ENCODE data around the gene UCK2. TPM values are rescaled to one million over a fixed set of nuclear protein-coding genes. Genes with fewer than 3 reads are reported as not detected.
"Not testable (repeated sequence)": the region's sequence is repeated elsewhere in the genome, so short reads cannot be mapped to it uniquely, and the experiment has no call there.

Gene UCK2
- 10 to 100 TPM; 37.0 to 61.6 TPM for total RNA-seq

DNA sequence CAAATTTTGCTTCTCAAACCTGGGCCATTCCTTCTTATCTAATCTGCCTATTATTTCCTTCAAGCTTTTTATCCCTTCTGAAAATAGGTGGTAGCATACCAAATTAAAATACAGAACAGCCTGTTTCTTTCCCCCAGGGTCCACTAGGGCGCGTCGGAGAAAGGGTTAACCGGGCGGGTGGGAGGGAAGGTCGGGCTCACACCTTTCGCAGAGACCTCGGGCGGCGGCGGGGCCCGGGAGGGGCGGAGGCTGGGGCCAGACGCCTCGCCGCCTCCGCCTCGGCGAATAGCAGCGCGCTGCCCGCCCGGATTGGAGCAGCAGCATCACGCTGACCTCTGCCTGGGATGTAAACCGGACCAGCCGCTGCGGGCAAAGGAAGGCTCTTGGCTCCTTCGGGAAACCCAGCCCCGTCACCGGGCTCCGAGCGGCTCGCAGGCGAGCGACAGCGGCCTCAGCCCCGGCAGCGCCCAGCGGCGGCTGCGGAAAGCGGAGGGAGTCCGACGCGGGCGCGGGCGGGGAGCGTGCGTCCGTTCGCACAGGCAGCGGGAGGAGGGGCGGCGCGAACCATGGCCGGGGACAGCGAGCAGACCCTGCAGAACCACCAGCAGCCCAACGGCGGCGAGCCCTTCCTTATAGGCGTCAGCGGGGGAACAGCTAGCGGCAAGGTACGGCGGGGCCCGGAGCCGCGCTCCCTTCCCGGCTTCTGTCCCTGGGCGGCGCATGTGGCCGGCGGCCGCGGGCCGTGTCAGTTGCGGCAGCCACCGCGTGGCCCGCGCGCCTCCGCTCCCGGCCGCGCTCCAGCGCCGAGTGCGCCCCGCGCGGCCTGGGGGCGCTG is at the start of gene UCK2:
UCK2 (plus strand) TSS at position 347 of the 835 bp plus-strand sequence; CDS start at position 567, 220 bp downstream.
- Mint-ChIP-seq H3K9me3 (no peaks in the 10 kb centered on the region), H3K27ac (peak within 1 kb of the TSS; percentile 93 to 98), H3K36me3 (peaks cover 15 to 22% of the 10 kb centered on the region in 2 donors)
- ATAC-seq (peak; percentile 86 to 87), DNase-seq (ENCODE audit: low spot score in 2 of 2) (peak; percentile 75)

DNA sequence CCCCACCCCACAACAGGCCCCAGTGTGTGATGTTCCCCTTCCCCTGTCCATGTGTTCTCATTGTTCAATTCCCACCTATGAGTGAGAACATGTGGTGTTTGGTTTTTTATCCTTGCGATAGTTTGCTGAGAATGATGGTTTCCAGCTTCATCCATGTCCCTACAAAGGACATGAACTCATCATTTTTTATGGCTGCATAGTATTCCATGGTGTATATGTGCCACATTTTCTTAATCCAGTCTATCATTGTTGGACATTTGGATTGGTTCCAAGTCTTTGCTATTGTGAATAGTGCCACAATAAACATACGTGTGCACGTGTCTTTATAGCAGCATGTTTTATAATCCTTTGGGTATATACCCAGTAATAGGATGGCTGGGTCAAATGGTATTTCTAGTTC is 49.2 kb upstream of the UCK2 start:
- H3K36me3 Mint-ChIP-seq; H3K27ac Mint-ChIP-seq; DNase-seq (ENCODE audit: low spot score in 2 of 2); ATAC-seq; H3K9me3 Mint-ChIP-seq: not testable (repeated sequence)

DNA sequence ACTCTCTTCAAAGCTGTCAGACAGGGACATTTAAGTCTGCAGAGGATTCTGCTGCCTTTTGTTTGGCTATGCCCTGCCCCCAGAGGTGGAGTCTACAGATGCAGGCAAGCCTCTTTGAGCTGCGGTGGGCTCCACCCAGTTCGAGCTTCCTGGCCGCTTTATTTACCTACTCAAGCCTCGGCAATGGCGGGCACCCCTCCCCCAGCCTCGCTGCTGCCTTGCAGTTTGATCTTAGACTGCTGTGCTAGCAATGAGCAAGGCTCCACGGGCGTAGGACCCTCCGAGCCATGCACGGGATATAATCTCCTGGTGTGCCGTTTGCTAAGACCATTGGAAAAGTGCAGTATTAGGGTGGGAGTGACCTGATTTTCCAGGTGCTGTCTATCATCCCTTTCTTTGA is 43.9 kb upstream of the UCK2 start:
- not testable (repeated sequence) for DNase-seq (ENCODE audit: low spot score in 2 of 2); H3K9me3 Mint-ChIP-seq; H3K36me3 Mint-ChIP-seq

DNA sequence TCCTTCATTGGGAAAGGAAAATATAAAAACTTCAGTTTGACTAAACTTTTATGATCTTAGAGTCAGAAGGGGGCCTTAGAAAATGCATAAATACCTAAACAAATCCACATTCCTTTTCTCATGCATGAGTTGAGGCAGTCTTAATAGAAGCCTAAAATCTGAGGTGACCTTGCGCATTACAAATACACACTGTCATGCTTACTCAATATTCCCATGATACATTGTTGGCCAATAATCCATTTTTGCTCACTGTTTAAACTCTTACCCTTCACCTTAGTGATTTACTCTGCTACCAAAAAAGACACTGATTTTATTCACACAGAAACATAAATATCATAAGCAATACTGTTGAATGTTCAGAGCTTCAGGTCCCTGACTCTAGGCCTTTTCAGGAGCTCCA is 39.7 kb upstream of the UCK2 start:
- H3K36me3 Mint-ChIP-seq = peaks cover 0 to 5% of the 10 kb centered on the region in 2 donors
- DNase-seq (ENCODE audit: low spot score in 2 of 2) = no peak
- peaks cover 0 to 4% of the 10 kb centered on the region in 2 donors for H3K9me3 Mint-ChIP-seq
- no peak for ATAC-seq
- no peak overlapping the region for H3K27ac Mint-ChIP-seq

More for the DNA sequence above, 43.9 kb upstream of the UCK2 start:
- not testable (repeated sequence) for H3K27ac Mint-ChIP-seq, ATAC-seq

DNA sequence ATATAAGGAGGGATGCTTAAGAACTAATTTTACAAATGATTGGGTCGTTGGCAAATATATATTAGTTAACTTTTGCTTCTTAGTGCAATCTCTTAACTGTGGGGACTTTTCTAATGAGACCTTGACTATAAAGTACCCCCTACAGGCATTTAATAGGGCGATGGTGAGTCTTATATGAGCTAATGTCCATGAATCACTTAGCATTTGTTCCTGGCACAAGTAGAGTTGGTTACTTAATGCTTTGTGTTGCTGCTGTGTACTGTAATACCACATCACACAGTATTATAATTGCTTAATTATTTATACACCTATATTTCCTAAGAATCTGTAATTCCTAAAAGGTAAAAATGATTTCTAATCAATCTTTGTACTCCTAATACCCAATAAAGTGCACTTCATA is 33.5 kb upstream of the UCK2 start:
- H3K9me3 Mint-ChIP-seq = no peaks in the 10 kb centered on the region
- no peak for DNase-seq (ENCODE audit: low spot score in 2 of 2)
- ATAC-seq = no peak
- H3K36me3 Mint-ChIP-seq = no peaks in the 10 kb centered on the region
- H3K27ac Mint-ChIP-seq = no peak overlapping the region

DNA sequence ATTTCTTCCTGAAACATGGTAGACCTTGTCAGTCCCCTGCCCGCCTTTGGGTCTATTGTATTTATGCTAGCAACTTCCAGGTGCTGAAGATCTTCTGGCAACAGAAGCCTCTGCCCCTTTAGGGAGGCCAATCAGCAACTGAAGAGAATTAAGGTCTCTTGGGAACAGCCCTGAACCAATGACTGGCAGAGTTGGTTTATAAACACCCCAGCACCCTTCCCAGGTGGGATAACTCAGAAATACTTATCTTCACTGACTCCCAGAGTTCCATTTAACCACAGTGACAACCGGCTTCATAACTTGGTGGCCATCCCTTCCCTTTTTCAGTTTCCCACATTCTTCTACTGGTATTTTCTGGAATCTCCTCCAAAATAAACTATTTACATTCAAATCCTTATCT is 31.5 kb upstream of the UCK2 start:
- DNase-seq (ENCODE audit: low spot score in 2 of 2) (no peak), ATAC-seq (no peak)
- Mint-ChIP-seq H3K27ac (no peak overlapping the region), H3K9me3 (peaks cover 0 to 9% of the 10 kb centered on the region in 2 donors), H3K36me3 (peaks cover 0 to 8% of the 10 kb centered on the region in 2 donors)

DNA sequence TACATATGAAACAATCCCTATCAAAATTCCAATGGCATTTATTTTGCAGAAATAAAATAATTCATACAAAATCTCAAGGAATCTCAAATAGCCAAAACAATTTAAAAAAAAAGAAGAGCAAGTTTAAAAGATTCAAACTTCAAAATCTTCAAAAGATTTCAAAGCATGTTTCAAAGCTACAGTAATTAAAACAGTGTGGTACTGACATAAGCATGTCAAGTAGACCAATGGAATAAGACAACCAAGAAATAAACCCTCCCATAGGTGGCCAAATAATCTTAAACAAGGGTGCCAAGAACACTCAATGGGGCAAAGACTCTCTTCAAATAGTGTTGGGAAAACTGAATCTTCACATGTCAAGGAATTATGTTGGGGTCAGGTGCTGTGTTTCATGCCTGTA is 28.0 kb upstream of the UCK2 start:
- peaks cover 0 to 9% of the 10 kb centered on the region in 2 donors for H3K9me3 Mint-ChIP-seq
- no peak overlapping the region for H3K27ac Mint-ChIP-seq
- H3K36me3 Mint-ChIP-seq = peaks cover 0 to 8% of the 10 kb centered on the region in 2 donors
- no peak for DNase-seq (ENCODE audit: low spot score in 2 of 2)
- ATAC-seq = no peak

DNA sequence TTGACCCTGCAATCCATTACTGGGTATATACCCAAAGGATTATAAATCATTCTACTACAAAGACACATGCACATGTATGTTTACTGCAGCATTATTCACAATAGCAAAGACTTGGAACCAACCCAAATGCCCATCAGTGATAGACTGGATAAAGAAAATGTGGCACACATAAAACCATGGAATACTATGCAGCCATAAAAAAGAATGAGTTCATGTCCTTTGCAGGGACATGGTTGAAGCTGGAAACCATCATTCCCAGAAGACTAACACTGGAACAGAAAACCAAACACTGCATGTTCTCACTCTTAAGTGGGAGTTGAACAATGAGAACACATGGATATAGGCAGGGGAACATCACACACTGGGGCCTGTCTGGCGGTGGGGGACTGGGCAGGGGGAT is 22.9 kb upstream of the UCK2 start:
- not testable (repeated sequence) for DNase-seq (ENCODE audit: low spot score in 2 of 2); H3K27ac Mint-ChIP-seq; H3K36me3 Mint-ChIP-seq; H3K9me3 Mint-ChIP-seq; ATAC-seq

DNA sequence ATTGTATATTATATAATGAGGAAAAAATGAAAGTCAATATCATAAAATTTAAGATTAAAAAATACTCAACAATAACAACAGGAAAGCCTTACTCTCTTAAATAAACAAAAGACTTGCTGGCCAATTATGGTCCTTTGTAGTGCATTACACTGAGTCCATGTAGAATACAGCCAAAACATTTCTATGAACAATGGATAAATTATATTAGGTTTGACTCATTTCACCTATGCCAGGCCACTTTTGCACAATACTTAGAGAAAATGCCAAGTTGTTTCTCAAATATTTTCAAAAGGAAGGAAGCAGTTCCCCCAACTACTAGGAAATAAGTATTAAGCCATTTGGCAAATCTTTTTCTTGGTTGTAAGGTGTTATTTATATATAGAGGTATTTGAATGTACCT is 19.8 kb upstream of the UCK2 start:
- no peak for ATAC-seq
- Mint-ChIP-seq H3K27ac (no peak overlapping the region), H3K9me3 (no peaks in the 10 kb centered on the region)

DNA sequence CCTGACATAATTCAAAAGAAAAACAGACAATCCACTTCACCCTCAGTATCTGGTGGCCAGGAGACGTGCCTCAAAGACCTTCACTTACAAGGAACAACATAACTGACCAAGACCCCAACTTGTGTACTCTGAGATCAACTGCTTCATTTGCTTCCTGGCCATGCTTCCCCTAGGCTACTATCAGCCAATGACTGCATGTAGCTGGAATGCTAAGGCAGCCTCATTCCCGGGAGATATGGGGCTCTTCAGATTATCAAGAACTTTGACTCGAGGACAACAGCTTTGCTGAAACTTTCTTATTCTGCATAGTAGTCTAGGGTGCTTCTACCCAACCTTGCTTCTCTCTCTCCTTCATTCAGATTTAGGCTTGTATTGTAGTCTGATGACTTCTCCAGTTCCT is 11.7 kb upstream of the UCK2 start:
- no peak overlapping the region for H3K27ac Mint-ChIP-seq
- no peaks in the 10 kb centered on the region for H3K36me3 Mint-ChIP-seq
- DNase-seq (ENCODE audit: low spot score in 2 of 2) (no peak), ATAC-seq (no peak)
- no peaks in the 10 kb centered on the region for H3K9me3 Mint-ChIP-seq

More for the DNA sequence above, 19.8 kb upstream of the UCK2 start:
- no peaks in the 10 kb centered on the region for H3K36me3 Mint-ChIP-seq
- no peak for DNase-seq (ENCODE audit: low spot score in 2 of 2)

DNA sequence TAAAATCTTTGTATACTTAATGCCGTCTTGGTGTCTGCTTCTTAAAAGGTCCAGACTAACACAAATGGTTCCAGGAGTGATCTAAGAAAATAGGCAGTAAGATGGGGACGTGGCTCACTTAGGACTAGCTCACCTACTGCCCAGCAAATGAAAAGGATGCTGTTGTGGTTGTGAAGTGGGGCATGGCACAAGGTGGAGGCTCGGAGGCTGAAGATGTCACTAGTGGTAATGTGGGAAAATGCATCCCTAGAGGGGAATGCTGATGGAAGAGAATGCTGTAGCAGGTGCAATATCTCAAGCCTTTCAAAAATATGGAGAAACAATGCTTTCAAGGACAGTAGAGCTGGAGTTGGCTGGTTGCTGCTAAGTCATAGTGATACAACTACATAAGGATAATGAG is 11.3 kb upstream of the UCK2 start:
- no peak for ATAC-seq
- Mint-ChIP-seq H3K27ac (no peak overlapping the region), H3K36me3 (no peaks in the 10 kb centered on the region), H3K9me3 (no peaks in the 10 kb centered on the region)
- no peak for DNase-seq (ENCODE audit: low spot score in 2 of 2)

DNA sequence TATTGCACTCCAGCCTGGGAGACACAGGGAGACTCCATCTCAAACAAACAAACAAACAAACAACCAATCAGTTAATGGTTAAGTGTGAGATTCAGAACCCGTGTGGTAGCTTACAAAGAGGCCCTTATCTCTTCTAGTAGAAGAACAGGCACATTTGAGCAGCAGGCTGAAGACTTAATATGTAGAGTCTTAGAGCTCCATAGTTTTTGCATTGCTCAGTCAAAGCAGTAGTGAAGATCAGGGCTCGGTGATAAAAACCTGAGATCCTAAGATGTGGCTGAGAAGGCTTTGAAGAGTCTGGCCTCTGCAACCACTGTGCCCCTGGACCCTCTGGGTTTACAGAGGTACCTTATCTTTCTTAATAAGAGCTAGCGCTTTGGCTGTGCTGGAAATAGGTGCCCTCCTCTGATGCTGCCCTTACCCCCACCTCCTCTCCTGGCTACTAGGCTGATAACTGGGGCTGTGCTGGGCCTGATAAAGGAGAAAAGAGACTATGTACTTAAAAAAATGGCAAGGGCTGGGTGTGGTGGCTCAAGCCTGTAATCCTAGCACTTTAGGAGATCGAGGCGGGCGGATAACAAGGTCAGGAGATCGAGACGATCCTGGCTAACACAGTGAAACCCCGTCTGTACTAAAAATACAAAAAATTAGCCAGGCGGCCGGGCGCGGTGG is 10.5 kb upstream of the UCK2 start:
- H3K9me3 Mint-ChIP-seq = no peaks in the 10 kb centered on the region

DNA sequence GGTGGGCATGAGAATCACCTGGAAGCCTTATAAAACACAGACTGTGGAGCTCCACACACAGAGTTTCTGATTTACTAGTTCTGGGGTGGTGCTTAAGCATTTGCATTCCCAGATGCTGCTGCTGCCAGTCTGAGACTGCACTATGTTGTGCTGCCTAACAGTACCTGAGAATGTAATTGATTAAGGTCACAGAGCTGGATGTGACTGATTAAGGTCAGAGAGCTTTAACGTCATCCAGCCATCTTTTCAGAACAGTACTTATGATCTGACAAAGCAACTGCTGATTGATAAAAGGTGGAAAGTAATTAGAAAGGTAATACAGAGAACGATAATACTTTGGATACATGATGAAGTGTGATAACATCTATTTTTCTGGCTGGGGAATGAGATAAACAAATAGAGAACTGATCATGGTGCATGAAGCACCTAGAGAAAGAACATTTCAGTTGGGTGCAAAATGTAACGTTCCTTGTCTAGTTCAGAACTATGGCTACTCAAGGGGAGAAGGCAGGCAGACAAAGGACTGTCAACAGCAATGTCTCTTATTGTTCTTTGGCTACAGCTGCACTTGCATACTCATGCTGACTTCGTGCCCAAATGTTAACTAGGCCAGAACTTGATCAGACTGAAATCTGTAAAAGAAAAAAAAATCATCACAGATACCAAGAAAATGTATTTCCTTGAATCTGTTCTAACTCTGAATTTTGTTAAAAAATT is 3.7 kb upstream of the UCK2 start:
- DNase-seq (ENCODE audit: low spot score in 2 of 2) (no peak), ATAC-seq (no peak)
- H3K27ac Mint-ChIP-seq = no peak overlapping the region
- peaks cover 0 to 7% of the 10 kb centered on the region in 2 donors for H3K36me3 Mint-ChIP-seq
- H3K9me3 Mint-ChIP-seq = no peaks in the 10 kb centered on the region

More for the DNA sequence above, 10.5 kb upstream of the UCK2 start:
- DNase-seq (ENCODE audit: low spot score in 2 of 2) (no peak), ATAC-seq (no peak)
- H3K36me3 Mint-ChIP-seq = no peaks in the 10 kb centered on the region
- H3K27ac Mint-ChIP-seq = no peak overlapping the region

DNA sequence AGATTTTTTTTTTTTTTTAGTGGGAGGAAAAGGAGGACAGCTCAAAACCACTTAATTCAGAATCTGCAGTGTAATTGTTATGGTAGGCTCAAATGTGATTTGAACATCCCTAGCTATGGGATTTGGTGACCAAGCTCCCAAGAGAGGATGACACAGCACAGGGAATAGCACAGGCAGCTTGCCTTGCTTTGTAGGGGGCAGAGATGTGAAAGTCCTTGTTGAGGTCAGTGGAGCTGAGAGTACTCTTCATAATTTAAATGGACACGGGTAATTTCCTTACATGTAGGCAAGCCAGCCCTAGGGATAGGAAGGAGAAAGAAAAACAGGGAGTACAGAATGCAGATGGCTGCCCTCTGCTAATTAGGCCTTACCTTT is 3.2 kb upstream of the UCK2 start:
- peaks cover 4 to 12% of the 10 kb centered on the region in 2 donors for H3K36me3 Mint-ChIP-seq
- no peaks in the 10 kb centered on the region for H3K9me3 Mint-ChIP-seq
- DNase-seq (ENCODE audit: low spot score in 2 of 2) (no peak), ATAC-seq (no peak)
- H3K27ac Mint-ChIP-seq = no peak overlapping the region

DNA sequence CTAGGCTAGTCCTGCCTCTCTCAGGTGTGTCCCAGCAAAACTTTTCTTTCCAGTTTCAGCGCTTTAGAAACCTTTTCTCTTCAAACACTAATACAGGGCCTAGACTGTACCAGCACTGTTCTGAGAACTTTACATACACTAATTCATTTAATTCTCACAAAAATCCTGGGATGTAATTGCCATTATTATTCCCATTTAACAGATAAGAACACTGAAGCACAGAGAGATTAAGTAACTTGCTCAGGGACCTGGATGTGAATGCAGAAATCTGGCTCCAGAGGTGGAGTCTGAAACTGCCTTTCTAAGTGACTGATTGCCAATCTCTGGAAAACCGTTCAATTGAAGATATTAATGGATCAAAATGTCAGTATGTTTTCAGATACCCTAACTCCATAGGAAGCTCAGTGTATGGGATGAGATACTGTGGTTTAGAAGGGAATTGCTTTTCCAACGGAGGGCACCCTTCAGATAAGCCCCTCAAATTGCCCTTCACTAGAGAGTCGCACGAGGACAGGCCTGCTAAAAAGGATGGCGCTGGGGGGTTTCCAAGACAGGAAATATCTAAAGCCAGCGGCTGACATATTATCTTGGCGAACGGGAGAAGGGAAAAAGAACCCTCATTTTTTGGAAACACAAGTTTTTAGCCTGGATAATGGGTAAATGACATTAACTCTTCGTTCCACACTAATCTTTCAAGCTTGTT is 698 bp upstream of the UCK2 start:
- H3K27ac Mint-ChIP-seq = no peak overlapping the region

DNA sequence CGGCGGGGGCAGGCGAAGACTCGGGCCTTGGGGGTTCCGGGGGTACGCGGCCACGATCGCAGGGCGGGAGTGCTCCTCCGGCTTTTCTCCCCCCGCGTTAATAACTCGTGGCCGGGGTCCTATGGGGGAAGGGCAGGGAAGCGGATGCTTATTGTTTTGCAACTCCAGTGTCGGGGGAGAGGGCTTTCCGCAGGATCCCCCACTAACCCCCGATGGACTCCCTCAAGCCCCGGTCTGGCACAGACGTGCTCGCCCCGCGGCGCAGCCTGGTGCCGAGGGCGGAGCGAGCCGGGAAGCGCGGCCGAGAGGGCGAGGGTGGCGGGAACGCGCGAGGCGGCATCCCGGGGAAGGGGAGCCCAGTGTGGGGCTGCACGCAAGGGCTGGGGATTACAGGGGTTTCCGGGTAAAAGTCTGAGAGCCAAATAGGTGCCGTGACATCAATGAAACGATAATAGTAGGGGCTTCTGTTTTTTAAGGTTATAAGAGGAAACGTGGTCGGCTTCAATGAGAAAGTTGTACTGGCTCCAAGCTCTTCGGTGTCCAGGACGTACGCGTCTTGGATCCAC is 772 bp downstream of the UCK2 start:
- H3K9me3 Mint-ChIP-seq = no peaks in the 10 kb centered on the region
- peaks cover 15 to 22% of the 10 kb centered on the region in 2 donors for H3K36me3 Mint-ChIP-seq
- peak; percentile 59 to 64 for DNase-seq (ENCODE audit: low spot score in 2 of 2)
- H3K27ac Mint-ChIP-seq = peak overlapping the region; percentile 93 to 98
- ATAC-seq = peak; percentile 53 to 58

More for the DNA sequence above, 698 bp upstream of the UCK2 start:
- ATAC-seq (no peak), DNase-seq (ENCODE audit: low spot score in 2 of 2) (no peak)
- no peaks in the 10 kb centered on the region for H3K9me3 Mint-ChIP-seq
- H3K36me3 Mint-ChIP-seq = peaks cover 15 to 22% of the 10 kb centered on the region in 2 donors
